ENCODE data around the gene S100A16. TPM values are rescaled to one million over a fixed set of nuclear protein-coding genes. Genes with fewer than 3 reads are reported as not detected.
"Not testable (repeated sequence)": the region's sequence is repeated elsewhere in the genome, so short reads cannot be mapped to it uniquely, and the experiment has no call there.

The S100A16 gene
- polyA plus RNA-seq, 2 of the 4 experiments (the other 2 are of a cell fraction), result 270 to 298 TPM

GRCh38 chr1:153588482-153588881, 24.5 kb downstream of the S100A16 start:
- DNase-seq (ENCODE audit: low read depth in 1 of 2, low spot score in 1 of 2) (no peak), FAIRE-seq (no peak), ATAC-seq (no peak)
- no peaks in the 10 kb centered on the region for H3K9me3 ChIP-seq
- TF ChIP-seq ZFP36 (IDR thresholded peaks at IDR 0.05; ENCODE audit: borderline replicate concordance, partially characterized antibody), result no peak
- TF ChIP-seq SREBF2 (IDR thresholded peaks at IDR 0.05), result no peak
- no peak for TF ChIP-seq KDM5A (IDR thresholded peaks at IDR 0.05)
- no peak for TF ChIP-seq ZC3H11A (IDR thresholded peaks at IDR 0.05)
- no peak for TF ChIP-seq ELK1 (IDR thresholded peaks at IDR 0.05; ENCODE audit: low read depth, low read length)
- no peak for TF ChIP-seq EHMT2 (IDR thresholded peaks at IDR 0.05; ENCODE audit: low read depth)
- no peak for TF ChIP-seq TFCP2L1 (CRISPR knock-in tag; IDR thresholded peaks at IDR 0.05)
- 89% methylated on average over 2 of the region's 2 CpGs for WGBS (ENCODE audit: missing lambda C conversion rate)
- no peak overlapping the region for H3K4me2 ChIP-seq
- 0 out of 3 replicates have a peak, but pooled peaks cover 7% of the 10 kb centered on the region for H3K4me1 ChIP-seq
- H3K27ac ChIP-seq, result no peak overlapping the region
- POLR2A ChIA-PET, result interaction anchor here (0.5 kb wide), 1 partner anchor 43 kb away, joined by 4 read pairs; no protein-coding TSS in a partner anchor
- no peak overlapping the region for H3K4me3 ChIP-seq
- CTCF ChIA-PET, result interaction anchor here (0.6 to 1.1 kb wide), 3 partner anchors 16 to 1497 kb away, joined by 3 read pairs; no protein-coding TSS in a partner anchor

- POLR2A ChIA-PET, H3K4me3 ChIP-seq: not testable (repeated sequence)
- CTCF ChIA-PET, result interaction anchor here (0.6 to 3.3 kb wide), 5 partner anchors 15 to 1498 kb away, joined by 3 to 34 read pairs (median 3); no protein-coding TSS in a partner anchor
Measured at GRCh38 chr1:153588033-153588432, 24.9 kb downstream of the S100A16 start.

GRCh38 chr1:153587314-153587713, 25.6 kb downstream of the S100A16 start:
- H3K4me1 ChIP-seq, result 0 out of 3 replicates have a peak, but pooled peaks cover 7% of the 10 kb centered on the region
- no peak overlapping the region for H3K27ac ChIP-seq
- CTCF ChIA-PET, result interaction anchor here (0.7 to 3.3 kb wide), 5 partner anchors 9 to 27 kb away, joined by 3 to 34 read pairs (median 4); no protein-coding TSS in a partner anchor
- TF ChIP-seq USF2 (IDR thresholded peaks at IDR 0.05) (no peak), PBX3 (IDR thresholded peaks at IDR 0.05) (no peak), CBX8 (IDR thresholded peaks at IDR 0.05) (no peak), FOSL2 (IDR thresholded peaks at IDR 0.05) (no peak), FOSL2 (CRISPR knock-in tag; IDR thresholded peaks at IDR 0.05) (no peak), ZC3H11A (IDR thresholded peaks at IDR 0.05) (no peak), TFCP2L1 (CRISPR knock-in tag; IDR thresholded peaks at IDR 0.05) (no peak), TP53 (CRISPR knock-in tag; IDR thresholded peaks at IDR 0.05) (no peak), ELK1 (IDR thresholded peaks at IDR 0.05; ENCODE audit: low read depth, low read length) (no peak)
- ATAC-seq, result no peak
- no peak for DNase-seq (ENCODE audit: low read depth in 1 of 2, low spot score in 1 of 2)
- no peak overlapping the region for H3K4me2 ChIP-seq
- 71% methylated on average over 5 of the region's 5 CpGs for WGBS (ENCODE audit: missing lambda C conversion rate)
- no peak for FAIRE-seq
- POLR2A ChIA-PET, result no interaction called here
- H3K4me3 ChIP-seq, result no peak overlapping the region
- no peaks in the 10 kb centered on the region for H3K9me3 ChIP-seq

More at GRCh38 chr1:153588033-153588432, 24.9 kb downstream of the S100A16 start:
- 81% methylated on average over 10 of the region's 10 CpGs for WGBS (ENCODE audit: missing lambda C conversion rate)
- not testable (repeated sequence) for FAIRE-seq; ATAC-seq; H3K4me1 ChIP-seq; H3K4me2 ChIP-seq; DNase-seq (ENCODE audit: low read depth in 1 of 2, low spot score in 1 of 2); H3K9me3 ChIP-seq; H3K27ac ChIP-seq

GRCh38 chr1:153586347-153586746, 26.6 kb downstream of the S100A16 start:
- Histone ChIP-seq H3K4me1 (0 out of 3 replicates have a peak, but pooled peaks cover 7% of the 10 kb centered on the region), H3K9me3 (no peaks in the 10 kb centered on the region), H3K27ac (peak overlapping the region in 1 of 2 experiments; percentile 24; a peak in 1 of 6 replicates), H3K4me3 (no peak overlapping the region), H3K4me2 (no peak overlapping the region)
- CTCF ChIA-PET, result interaction anchor here (1.2 to 3.3 kb wide), 4 partner anchors 9 to 18 kb away, joined by 3 to 34 read pairs (median 4); no protein-coding TSS in a partner anchor
- POLR2A ChIA-PET, result interaction anchor here (1.0 to 1.8 kb wide), 2 partner anchors 9 to 18 kb away, joined by 3 to 4 read pairs; no protein-coding TSS in a partner anchor
- WGBS (ENCODE audit: missing lambda C conversion rate), result 12% methylated on average over 1 of the region's 1 CpG
- FAIRE-seq (no peak), ATAC-seq (no peak), DNase-seq (ENCODE audit: low read depth in 1 of 2, low spot score in 1 of 2) (no peak)
- TF ChIP-seq RFX5 (IDR thresholded peaks at IDR 0.05) (no peak), RCOR1 (IDR thresholded peaks at IDR 0.05; ENCODE audit: low read depth, low read length) (no peak), EP300 (IDR thresholded peaks at IDR 0.05) (no peak), TP53 (CRISPR knock-in tag; IDR thresholded peaks at IDR 0.05) (no peak), HOXB5 (CRISPR knock-in tag; IDR thresholded peaks at IDR 0.05) (no peak), REST (IDR thresholded peaks at IDR 0.05) (no peak), EHF (CRISPR knock-in tag; IDR thresholded peaks at IDR 0.05) (no peak), SREBF2 (IDR thresholded peaks at IDR 0.05) (no peak), BHLHE40 (IDR thresholded peaks at IDR 0.05; ENCODE audit: low read depth, low read length) (no peak), CEBPB (IDR thresholded peaks at IDR 0.05) (no peak), RAD21 (conservative IDR thresholded peaks at IDR 0.05 in 1 of 2, IDR thresholded peaks at IDR 0.05 in 1 of 2) (no peak)

Measured in A549 (cell line).